Loucy (cell line): ENCODE measurements around the gene SLC10A3.

Experiments
- H2AFZ ChIP-seq: fragments of 200-600 bp; sonication (generic); 2 replicates; pipeline ENCODE4 v1.6.0; 2016; ENCODE audit warnings: antibody characterized with exemption, mild to moderate bottlenecking, low read length, moderate library complexity
- H3F3A ChIP-seq: fragments of 200-600 bp; 2 replicates; pipeline ENCODE4 v1.6.0; 2016; ENCODE audit warnings: antibody characterized with exemption, low read depth, mild to moderate bottlenecking
- H3K27me3 ChIP-seq: fragments of 200-600 bp; sonication (generic); 2 replicates; pipeline ENCODE4 v1.6.1; 2014; ENCODE audit warnings: low read length, mild to moderate bottlenecking; ENCODE audit not compliant: insufficient read depth, poor library complexity, severe bottlenecking
- H3K36me3 ChIP-seq: fragments of 200-600 bp; sonication (generic); 2 replicates; pipeline ENCODE4 v1.6.1; 2016; ENCODE audit warnings: low read length; ENCODE audit not compliant: insufficient read depth
- H3K4me1 ChIP-seq: fragments of 200-600 bp; sonication (generic); 2 replicates; pipeline ENCODE4 v1.5.1; 2014; ENCODE audit warnings: low read length, mild to moderate bottlenecking; ENCODE audit not compliant: insufficient read depth, poor library complexity, severe bottlenecking
- H3K4me2 ChIP-seq: fragments of 200-600 bp; sonication (generic); 2 replicates; pipeline ENCODE4 v1.6.0; 2014; ENCODE audit warnings: antibody characterized with exemption, low read length, low read depth, mild to moderate bottlenecking; ENCODE audit not compliant: poor library complexity, severe bottlenecking
- H3K4me3 ChIP-seq: fragments of 200-600 bp; sonication (generic); 2 replicates; pipeline ENCODE4 v1.5.1; 2014; ENCODE audit warnings: low read length, mild to moderate bottlenecking, mixed read lengths; ENCODE audit not compliant: poor library complexity, severe bottlenecking
- H3K79me2 ChIP-seq: fragments of 200-600 bp; sonication (generic); 2 replicates; pipeline ENCODE4 v1.6.1; 2014; ENCODE audit warnings: low read length; ENCODE audit not compliant: insufficient read depth
- H3K9ac ChIP-seq: fragments of 200-600 bp; sonication (generic); 2 replicates; pipeline ENCODE4 v1.6.0; 2014; ENCODE audit warnings: mild to moderate bottlenecking, low read depth, low read length, moderate library complexity; ENCODE audit not compliant: poor library complexity, severe bottlenecking
- H3K9me2 ChIP-seq: fragments of 200-600 bp; sonication (generic); replicated peaks from 2 replicates; pipeline ENCODE4 v1.6.1; 2016; ENCODE audit warnings: low read depth, low read length, mixed read lengths
- H3K9me3 ChIP-seq: fragments of 200-600 bp; sonication (generic); 2 replicates; pipeline ENCODE4 v1.6.1; 2014; ENCODE audit warnings: mild to moderate bottlenecking, antibody characterized with exemption, low read length, low read depth; ENCODE audit not compliant: insufficient read depth
- H4K20me1 ChIP-seq: fragments of 200-600 bp; sonication (generic); 2 replicates; pipeline ENCODE4 v1.6.0; 2014; ENCODE audit warnings: antibody characterized with exemption, low read length, mild to moderate bottlenecking; ENCODE audit not compliant: insufficient read depth, poor library complexity, severe bottlenecking
- CTCF ChIP-seq: fragments of 200-600 bp; sonication (generic); conservative IDR thresholded peaks from 2 replicates; pipeline ENCODE4 v1.5.1; 2014; ENCODE audit warnings: mild to moderate bottlenecking, antibody characterized with exemption, low read length
- EZH2phosphoT487 ChIP-seq: fragments of 200-600 bp; IDR thresholded peaks from 2 replicates; pipeline ENCODE4 v1.6.1; 2018; ENCODE audit warnings: antibody characterized with exemption, mild to moderate bottlenecking, moderate library complexity, borderline replicate concordance

SLC10A3 gene

GRCh38 chrX:154483325-154483724, 7.1 kb downstream of the SLC10A3 start:
- H3K9me2 ChIP-seq, result no peaks in the 10 kb centered on the region
- H3K9ac ChIP-seq, result no peak overlapping the region
- H3F3A ChIP-seq, result no peaks in the 10 kb centered on the region
- no peaks in the 10 kb centered on the region for H3K36me3 ChIP-seq
- H3K27me3 ChIP-seq, result no peaks in the 10 kb centered on the region
- TF ChIP-seq EZH2phosphoT487 (no peak), CTCF (no peak)
- H3K4me3 ChIP-seq, result no peak overlapping the region
- H3K4me1 ChIP-seq, result peaks cover 7% of the 10 kb centered on the region
- H3K9me3 ChIP-seq, result no peaks in the 10 kb centered on the region
- H4K20me1 ChIP-seq, result peaks cover 5% of the 10 kb centered on the region
- H3K4me2 ChIP-seq, result no peak overlapping the region
- H2AFZ ChIP-seq, result no peak overlapping the region
- H3K79me2 ChIP-seq, result peaks cover 31% of the 10 kb centered on the region

GRCh38 chrX:154482786-154483185, 7.6 kb downstream of the SLC10A3 start:
- H3K9me2 ChIP-seq, result no peaks in the 10 kb centered on the region
- no peak overlapping the region for H3K4me3 ChIP-seq
- no peaks in the 10 kb centered on the region for H3K36me3 ChIP-seq
- H3K9me3 ChIP-seq, result no peaks in the 10 kb centered on the region
- TF ChIP-seq CTCF (no peak), EZH2phosphoT487 (no peak)
- no peak overlapping the region for H3K9ac ChIP-seq
- no peak overlapping the region for H3K4me2 ChIP-seq
- H3K4me1 ChIP-seq, result peaks cover 11% of the 10 kb centered on the region
- H3K79me2 ChIP-seq, result peaks cover 36% of the 10 kb centered on the region
- H3F3A ChIP-seq, result no peaks in the 10 kb centered on the region
- no peaks in the 10 kb centered on the region for H3K27me3 ChIP-seq
- peaks cover 5% of the 10 kb centered on the region for H4K20me1 ChIP-seq
- H2AFZ ChIP-seq, result no peak overlapping the region

- TF ChIP-seq CTCF (no peak), EZH2phosphoT487 (no peak)
- H3K9me2 ChIP-seq, result no peaks in the 10 kb centered on the region
- no peaks in the 10 kb centered on the region for H3K36me3 ChIP-seq
- H4K20me1 ChIP-seq, result peaks cover 5% of the 10 kb centered on the region
- H3K9me3 ChIP-seq, result no peaks in the 10 kb centered on the region
- H3K9ac ChIP-seq, result no peak overlapping the region
- no peaks in the 10 kb centered on the region for H3K27me3 ChIP-seq
- H2AFZ ChIP-seq, result no peak overlapping the region
- no peak overlapping the region for H3K4me3 ChIP-seq
- H3F3A ChIP-seq, result no peaks in the 10 kb centered on the region
- no peak overlapping the region for H3K4me2 ChIP-seq
- H3K4me1 ChIP-seq, result peaks cover 14% of the 10 kb centered on the region
- H3K79me2 ChIP-seq, result peaks cover 37% of the 10 kb centered on the region
Observed at GRCh38 chrX:154481911-154482601, 8.4 kb downstream of the SLC10A3 start.
